Frontal cortex (tissue), 4 donors: ENCODE results near the gene ABCF1. TPM values are rescaled to one million over a fixed set of nuclear protein-coding genes. Genes with fewer than 3 reads are reported as not detected.
A peak's percentile ranks its signal among the peaks of the same experiment; 100 is the strongest.
"Not testable (repeated sequence)": the region's sequence is repeated elsewhere in the genome, so short reads cannot be mapped to it uniquely, and the experiment has no call there.

Source experiments
- DNase-seq, 2 donors: peaks; one replicate each; pipeline ENCODE4 v3.0.0; 2012; ENCODE audit warnings: low spot score in 2 of 2
- FAIRE-seq: peaks from 2 replicates; lab custom pipeline; 2012; peaks lifted over from hg19 to GRCh38; lab: Jason Lieb, UNC
- total RNA-seq: library from RNA; depleted of rRNA; stranded (reverse); fragments of >200 nt; gene quantifications from one replicate; pipeline ENCODE4 v1.2.3, GENCODE V29; 2014
- donor health status: control.
- donor health status: control.
- donor health status: control.

The ABCF1 gene
- total RNA-seq, result 18.8 TPM

DNA sequence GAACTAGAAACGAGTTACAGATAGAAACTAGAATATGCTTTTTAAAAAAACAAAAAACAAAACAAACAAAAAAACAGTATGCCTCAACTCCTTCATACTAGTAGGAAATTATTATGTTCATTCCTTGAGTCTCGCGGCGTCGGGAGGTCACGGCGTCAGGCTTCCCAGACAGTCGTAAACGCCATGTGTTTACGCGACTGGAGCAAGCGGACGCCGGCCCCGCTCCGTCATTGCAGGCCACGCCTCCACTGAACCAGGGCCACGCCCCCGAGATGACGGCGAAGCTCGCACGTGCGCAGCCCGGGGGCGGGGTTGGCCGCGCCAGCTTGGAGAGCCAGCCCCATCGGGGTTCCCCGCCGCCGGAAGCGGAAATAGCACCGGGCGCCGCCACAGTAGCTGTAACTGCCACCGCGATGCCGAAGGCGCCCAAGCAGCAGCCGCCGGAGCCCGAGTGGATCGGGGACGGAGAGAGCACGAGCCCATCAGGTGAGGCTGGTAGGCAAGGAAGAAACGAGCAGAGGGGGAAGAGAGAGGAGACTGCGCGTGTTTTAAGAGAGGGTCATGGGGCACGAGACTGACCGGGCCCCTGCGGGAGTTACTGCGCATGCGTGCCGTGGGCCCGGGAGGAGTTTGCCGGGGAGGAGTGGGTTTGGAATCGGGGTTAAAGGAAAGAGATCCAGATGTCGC lies at the start of gene ABCF1:
TSS of gene ABCF1 (plus strand) at position 368 of the 687 bp plus-strand sequence. CDS start at position 414, 46 bp downstream.
- DNase-seq (peak; percentile 94 to 99), FAIRE-seq (no peak)

DNA sequence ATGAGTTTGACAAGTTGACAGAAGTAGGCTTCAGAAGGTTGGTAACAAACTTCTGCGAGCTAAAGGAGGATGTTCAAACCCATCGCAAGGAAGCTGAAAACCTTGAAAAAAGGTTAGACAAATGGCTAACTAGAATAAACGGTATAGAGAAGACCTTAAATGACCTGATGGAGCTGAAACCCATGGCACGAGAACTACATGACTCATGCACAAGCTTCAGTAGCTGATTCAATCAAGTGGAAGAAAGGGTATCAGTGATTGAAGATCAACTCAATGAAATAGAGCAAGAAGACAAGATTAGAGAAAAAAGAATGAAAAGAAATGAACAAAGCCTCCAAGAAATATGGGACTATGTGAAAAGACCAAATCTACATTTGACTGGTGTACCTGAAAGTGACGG lies 49.3 kb upstream of the ABCF1 start:
- DNase-seq, FAIRE-seq: not testable (repeated sequence)

DNA sequence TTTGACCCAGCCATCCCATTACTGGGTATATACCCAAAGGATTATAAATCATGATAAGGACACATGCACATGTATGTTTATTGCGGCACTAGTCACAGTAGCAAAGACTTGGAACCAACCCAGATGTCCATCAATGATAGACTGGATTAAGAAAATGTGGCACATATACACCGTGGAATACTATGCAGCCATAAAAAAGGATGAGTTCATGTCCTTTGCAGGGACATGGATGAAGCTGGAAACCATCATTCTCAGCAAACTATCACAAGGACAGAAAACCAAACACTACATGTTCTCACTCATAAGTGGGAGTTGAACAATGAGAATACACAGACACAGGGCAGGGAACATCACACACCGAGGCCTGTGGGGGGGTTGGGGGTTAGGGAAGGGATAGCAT lies 44.8 kb upstream of the ABCF1 start:
- not testable (repeated sequence) for FAIRE-seq

DNA sequence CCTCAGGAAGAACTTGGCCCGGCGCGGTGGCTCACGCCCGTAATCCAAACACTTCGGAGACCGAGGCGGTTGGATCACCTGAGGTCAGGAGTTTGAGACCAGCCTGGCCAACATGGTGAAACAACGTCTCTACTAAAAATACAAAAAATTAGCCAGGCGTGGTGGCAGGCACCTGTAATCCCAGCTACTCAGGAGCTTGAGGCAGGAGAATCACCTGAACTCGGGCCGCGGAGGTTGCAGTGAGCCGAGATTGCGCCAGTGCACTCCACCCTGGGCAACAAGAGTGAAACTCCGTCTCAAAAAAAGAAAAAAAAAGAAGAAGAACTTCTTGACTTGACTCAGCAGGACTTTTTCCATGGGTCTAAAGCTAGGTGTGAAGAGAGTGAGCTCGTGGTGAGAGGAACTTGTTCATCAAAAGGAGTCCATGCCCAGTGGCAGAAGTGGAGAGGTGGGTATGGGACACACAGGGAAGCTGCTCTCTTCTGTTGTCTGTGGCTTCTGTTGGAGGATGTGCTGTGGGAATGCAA lies 41.8 kb upstream of the ABCF1 start:
- not testable (repeated sequence) for DNase-seq, FAIRE-seq

More for the DNA sequence above, 44.8 kb upstream of the ABCF1 start:
- DNase-seq, result not testable (repeated sequence)

DNA sequence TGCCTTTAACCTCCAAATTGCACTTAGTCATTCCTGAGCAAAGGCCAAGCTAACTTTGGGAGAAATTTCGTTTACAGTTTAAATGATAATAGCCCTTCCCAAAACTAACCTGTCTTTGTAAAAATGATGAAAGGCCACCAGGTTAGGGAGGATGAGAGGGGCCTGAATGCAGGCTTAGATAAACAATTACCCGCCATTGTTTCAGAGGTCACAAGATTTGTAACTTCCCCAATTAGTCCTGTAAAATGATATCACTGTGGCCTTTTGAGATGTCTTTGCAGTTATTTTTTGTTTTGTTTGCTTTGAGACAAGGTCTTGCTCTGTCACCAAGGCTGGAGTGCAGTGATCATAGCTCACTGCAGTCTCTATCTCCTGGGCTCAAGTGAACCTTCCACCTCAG lies 41.2 kb upstream of the ABCF1 start:
- DNase-seq (no peak), FAIRE-seq (no peak)

DNA sequence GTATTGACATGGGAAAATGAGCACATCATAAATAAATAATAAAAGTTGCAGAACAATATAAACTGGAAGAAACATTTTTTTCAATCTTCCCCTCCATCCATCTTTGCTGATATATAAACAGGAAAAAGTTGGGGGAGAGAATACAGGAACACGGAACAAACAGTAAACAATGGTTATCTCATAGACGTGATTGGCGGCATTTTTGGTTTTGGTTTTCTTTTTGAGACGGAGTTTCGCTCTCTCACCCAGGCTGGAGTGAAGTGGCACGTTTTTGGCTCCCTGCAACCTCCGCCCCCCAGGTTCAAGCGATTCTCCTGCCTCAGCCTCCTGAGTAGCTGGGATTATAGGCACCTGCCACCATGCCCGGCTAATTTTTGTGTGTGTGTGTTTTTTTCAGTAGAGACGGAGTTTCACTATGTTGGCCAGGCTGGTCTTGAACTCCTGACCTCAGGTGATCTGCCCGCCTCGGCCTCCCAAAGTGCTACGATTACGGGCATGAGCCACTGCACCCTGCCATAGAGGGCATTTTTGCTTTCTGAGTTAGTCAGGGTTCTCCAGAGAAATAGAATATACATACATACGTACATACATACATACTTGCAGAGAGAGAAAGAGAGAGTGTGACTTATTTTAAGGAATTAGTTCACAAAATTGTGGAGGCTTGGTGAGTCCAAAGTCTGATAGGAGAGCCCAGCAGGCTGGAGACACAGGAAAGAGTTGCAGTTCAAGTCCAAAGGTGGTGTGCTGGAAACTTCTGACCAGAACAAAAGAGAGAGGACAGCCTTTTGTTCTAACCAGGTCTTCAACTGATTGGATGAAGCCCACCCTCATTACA lies 37.6 kb upstream of the ABCF1 start:
- FAIRE-seq, result no peak
- DNase-seq, result no peak

DNA sequence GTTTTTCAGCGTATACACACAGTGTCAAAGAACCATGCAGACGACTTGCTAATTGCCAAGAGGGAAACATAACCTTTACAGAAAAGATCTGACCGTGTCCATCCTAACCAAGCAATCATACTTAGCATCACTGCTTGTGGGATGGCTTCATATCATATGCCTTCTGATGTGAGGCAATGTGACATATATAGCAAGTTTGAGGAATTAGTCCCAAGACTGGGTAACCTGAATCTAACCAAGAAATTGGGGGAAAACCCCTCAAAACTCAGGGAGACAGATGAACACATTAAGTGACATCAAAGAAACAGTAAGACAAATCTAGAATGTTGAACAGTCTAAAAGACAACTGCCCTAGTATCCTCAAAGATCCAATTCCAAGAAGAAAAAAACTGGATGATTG lies 33.3 kb upstream of the ABCF1 start:
- DNase-seq (no peak), FAIRE-seq (no peak)

DNA sequence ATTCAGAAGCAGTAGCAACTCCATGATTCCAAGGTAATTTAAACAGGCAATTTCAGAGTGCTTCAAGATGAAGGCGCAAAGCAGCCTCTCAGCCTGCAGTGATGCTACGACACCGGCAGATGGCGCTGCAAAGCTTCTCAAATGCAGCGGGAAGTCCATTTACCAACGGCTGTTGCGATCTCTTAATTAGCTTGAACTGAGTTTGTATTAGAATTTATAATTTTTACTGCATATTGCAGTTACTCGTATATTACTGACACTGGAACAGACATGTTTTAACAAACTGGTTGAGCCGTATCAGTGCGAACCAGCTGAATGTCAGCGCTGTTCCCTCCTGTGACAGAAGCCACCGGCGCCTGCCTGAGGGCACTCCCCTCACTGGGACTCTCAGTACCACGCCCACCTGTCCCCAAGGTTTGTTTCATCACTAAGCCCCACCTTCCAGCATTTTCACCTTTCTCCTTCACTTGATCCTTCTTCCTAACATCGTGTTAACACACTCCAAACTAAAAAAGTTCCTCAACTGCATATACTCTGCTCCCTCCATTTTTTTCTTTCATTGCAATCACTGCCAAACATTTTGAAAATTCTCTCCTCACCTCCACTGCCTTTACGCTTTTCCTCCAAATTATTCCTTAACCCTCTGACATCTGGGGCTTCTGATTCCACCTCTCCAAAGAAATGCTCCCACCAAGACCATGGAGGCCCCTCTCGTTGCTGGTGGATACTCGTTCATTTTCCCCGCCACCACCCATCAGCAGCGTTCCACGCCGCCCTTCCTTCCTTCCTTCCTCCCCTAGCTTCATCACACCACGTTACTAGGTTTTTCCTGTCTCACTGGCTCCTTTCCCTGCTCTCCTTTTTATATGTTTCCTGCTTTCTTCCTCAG lies 29.5 kb upstream of the ABCF1 start:
- FAIRE-seq, result no peak

DNA sequence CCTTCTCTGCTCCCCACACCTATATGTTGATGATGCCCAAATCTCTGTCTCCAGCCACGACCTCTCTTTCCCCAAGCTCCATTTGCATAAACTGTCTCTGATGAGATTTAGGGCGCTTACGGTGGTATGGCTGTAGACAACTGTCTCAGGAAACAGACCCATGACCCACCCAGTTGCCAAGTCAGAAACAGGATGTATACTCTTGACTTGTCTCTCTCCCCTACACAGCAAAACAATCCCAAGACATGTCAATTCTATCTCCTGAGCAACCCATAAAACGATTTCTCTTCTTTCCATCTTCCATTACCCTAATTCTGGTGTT lies 28.9 kb upstream of the ABCF1 start:
- DNase-seq (no peak), FAIRE-seq (no peak)

More for the DNA sequence above, 29.5 kb upstream of the ABCF1 start:
- peak in 1 of 2 donors; percentile 67 for DNase-seq

DNA sequence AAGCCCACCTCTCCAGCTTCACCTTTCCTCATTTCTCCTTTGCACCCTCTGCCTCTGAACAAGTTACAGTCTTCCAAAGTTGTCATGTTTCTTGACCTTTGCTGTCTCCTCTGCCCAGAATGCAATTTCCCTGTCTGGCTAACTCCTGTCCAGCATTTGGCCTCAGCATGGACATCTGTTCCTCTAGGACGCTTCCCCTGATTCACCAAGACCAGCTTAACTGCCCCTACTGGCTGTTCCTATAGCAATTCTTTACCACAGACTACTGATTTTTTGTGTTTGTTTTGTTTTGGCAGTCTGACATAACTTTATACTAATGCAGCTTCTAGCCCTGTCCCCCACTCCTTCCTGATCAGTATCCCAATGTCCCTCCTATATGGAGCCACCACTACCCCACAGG lies 28.3 kb upstream of the ABCF1 start:
- no peak for DNase-seq
- no peak for FAIRE-seq

DNA sequence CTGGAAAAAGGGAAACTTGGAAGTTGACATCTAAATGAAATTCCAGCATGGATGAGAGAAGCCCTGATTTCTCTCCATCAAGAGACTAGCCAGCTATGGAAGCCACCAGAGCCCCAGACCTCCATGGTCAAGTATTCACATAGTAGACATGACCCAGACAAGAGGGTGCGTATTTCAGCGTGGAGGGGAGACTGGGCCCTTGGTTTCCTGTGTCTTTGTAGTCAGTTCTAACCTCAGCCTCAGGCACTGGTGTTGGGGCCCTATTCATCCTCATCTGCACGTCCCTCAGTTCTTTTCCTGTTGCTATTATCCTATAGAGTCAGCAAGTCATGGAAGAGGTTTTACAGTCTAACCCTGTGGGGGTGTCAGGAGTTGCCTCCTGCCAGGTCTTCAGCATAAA lies 27.4 kb upstream of the ABCF1 start:
- FAIRE-seq, result no peak
- no peak for DNase-seq

DNA sequence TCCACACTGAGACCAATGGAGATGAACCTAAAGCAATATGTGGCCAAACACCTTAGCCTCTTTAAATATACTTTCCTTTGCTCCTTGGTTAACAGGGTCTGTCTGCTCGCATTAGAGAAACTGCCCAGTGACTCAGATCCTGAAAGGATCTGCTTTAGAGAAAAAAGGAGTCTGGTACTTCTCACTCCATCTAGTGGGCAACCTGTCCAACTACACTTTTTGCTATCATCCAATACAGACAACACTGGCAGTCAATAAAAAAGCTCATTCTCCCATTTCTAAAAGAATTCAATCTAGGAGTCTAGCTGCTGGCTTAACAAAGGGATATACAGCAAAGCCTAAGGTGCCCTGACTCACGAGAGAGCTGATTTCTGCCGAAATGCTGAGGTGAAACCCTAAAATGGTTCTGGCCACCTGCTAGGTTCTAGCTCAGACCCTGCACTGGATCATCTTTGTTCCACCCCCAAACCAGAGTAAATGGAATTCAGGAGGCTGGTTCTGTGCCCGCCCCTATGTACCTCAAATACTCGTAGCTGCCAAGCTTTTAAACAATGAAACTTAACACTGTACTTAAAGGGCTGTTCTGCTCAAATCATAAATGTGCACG lies 26.5 kb upstream of the ABCF1 start:
- DNase-seq (peak in 1 of 2 donors; percentile 55), FAIRE-seq (peak; percentile 13)

DNA sequence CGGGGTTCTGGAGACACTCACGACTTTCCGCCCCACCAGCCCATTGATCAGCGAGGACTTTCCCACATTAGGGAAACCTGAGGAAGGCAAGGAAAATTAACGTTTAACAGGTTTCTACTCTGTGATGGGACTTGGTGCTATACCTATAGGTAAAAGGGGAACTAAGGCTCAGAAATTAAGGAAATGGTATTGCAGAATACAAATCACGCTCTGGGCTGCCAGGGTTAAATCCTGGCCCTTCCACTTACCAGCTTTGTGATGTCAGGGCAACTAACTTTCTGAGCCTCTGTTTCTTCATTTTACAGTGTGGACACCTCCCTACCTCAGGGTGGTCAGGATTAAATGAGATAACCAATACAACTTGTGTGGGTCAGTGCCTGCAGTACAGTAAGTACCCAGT lies 23.8 kb upstream of the ABCF1 start:
- no peak for FAIRE-seq
- DNase-seq, result no peak

DNA sequence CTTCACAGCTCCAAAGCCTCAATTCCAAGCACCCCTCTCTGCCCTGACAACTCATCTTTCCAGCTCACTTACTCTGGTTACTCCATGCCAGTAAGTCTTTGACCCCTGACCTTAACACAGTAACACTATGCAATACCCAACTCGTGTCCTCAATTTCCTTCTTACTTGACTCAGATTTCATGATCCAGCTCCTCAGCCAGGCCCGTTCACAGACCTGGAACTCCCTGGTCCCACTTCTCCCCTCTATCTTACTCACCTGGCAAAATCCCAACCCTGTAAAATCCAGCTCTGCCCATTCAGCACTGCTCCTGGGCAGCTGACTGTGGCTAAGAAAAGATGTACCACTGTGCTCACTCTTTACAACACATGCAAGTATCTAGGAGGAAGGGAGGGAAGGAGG lies 22.9 kb upstream of the ABCF1 start:
- no peak for DNase-seq
- FAIRE-seq, result no peak

DNA sequence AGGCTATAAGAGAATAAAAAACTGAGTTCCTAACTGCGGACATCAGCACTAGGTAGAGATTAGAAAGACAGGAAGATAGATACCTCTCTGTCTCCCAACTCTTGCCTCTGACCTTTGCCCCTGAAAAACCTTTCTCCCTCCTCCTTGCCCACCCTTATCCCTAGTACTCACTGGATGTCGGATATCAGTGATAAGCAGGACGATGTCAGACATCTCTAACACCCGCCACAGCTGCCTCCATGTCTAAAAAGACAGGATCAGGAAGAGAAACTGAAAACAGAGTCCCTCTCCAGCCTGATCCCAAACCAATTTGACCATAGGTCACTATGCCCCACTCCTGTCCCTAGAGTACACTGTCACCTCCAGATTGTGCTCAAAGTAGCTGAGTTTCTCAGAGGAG lies 16.8 kb upstream of the ABCF1 start:
- DNase-seq (no peak), FAIRE-seq (no peak)

DNA sequence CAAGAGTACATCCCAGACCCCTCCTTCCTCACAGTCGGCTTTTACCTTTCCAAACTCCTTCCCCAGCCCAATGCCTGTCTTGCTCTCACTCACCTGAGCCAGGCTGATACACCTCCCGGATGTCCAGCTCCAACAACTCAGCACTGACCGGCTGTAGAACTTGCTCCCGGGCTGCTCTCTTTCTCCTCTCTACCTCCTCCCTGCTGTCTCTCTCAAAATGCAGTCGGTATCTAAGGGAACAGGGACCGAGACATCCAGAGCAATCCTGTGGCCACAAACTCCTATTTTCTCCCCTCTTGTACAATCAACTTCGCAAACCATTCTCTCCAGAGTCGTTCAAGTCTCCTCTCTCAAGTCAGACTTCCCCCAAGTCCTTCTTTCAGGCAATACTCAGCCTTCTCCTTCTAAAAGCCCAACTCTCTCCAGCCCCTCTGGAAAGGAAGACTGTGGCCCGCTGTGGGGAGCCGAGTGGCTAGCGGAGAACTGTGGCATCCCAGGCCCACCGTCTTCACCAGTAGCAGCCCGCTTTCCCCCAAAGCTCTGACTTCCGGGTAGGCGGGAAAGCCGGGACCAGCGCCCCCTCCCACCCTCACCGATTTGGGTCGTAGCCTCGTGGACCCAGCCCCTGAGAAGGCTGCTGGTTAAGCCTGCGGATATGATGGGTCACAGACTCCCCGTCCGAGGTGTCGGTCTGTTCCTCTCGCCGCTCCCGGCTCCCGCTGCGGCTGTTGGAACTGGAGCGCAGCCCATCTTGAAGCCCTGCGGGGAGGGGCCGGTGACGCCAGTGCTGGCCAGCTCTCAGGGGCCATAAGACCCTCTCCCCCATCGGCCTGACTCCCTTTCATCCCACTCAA lies 16.1 kb upstream of the ABCF1 start:
- FAIRE-seq (no peak), DNase-seq (peak in 1 of 2 donors; percentile 48)

DNA sequence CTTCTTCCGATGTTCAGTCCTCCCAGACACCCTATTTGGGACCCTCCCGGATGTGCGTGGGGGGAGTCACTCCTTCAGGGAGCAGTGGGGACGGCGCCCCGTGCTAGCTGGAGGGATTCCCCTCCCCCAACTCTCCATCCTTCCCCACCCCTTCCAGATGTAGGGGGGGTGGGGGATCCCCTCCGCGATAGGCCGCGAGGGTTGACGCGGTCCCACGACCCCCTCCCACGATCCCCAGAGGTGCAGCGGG lies 15.5 kb upstream of the ABCF1 start:
- FAIRE-seq (no peak), DNase-seq (no peak)

DNA sequence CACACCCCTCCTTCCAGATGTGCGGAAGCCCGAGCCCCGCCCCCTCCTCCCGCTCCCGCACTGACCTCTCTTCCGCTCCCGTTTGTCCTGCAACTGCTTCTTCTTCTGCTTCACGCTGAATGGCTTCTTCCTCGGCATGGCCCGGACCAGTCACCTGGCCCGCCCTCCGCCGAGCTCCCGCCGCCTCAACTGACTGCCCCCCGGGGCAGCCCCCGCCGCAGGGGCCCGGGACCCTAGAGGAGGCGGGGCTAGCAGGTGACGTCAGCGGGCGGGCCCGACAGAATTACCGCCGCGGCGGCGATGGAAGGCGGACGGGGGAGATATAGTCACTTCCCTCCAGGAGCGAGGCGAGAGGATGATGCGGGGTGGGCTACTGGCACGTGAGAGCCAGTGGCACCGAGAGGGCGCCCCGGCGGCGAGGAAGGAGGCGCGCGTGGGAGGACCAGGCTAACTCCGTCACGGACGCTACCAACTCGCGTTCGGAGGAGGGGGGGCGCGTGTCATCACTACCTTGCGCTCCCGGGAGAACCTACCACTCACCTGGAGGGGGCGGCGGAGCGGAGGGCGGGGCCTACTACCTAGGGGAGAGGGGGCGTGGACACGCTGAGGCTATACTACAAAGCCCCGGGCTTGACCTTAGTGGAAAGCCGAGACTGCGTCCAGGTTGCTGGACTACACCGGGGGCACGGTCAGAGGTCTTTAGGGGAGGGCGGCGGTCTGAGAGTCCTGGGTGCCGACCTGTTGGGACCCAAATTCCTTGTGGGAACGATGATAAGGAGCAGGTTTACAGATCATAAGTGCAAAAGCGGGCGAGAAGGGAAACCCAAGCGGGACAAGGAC lies 15.0 kb upstream of the ABCF1 start, which contains the start of gene GNL1:
TSS of gene GNL1 (minus strand) at position 424 of the 840 bp plus-strand sequence. CDS start at position 138, 286 bp downstream.
- DNase-seq, result peak; percentile 81 to 89
- no peak for FAIRE-seq
